Measurements from ENCODE around the gene SH3D19. TPM values are rescaled to one million over a fixed set of nuclear protein-coding genes. Genes with fewer than 3 reads are reported as not detected.

Gene SH3D19
- total RNA-seq, 1 experiment from 2014 or later: 29.7 TPM

- peak overlapping the region; percentile 68 to 90 for H3K4me3 Mint-ChIP-seq
- Histone ChIP-seq H2BK15ac (ENCODE audit: low read depth, low read length) (no peak overlapping the region), H3K23me2 (ENCODE audit: insufficient read length, low read depth, low read length, poor library complexity, severe bottlenecking) (peaks cover 7% of the 10 kb centered on the region), H2AK5ac (ENCODE audit: insufficient read length, low read length) (no peak overlapping the region), H3K56ac (ENCODE audit: insufficient read length, low read depth, low read length) (no peak overlapping the region), H3K23ac (ENCODE audit: insufficient read length, low read depth, low read length) (no peak overlapping the region), H2BK5ac (ENCODE audit: insufficient read length, low read length) (no peak overlapping the region), H4K20me1 (ENCODE audit: control insufficient read depth, insufficient read depth, insufficient read length) (no peaks in the 10 kb centered on the region), H3K9me3 (ENCODE audit: control insufficient read depth, low read depth, low read length) (no peaks in the 10 kb centered on the region), H3K79me2 (ENCODE audit: insufficient read depth, low read length) (peaks cover 29% of the 10 kb centered on the region), H4K8ac (replicated peaks; ENCODE audit: insufficient read length, low read depth, low read length) (no peak overlapping the region), H3K4me1 (ENCODE audit: insufficient read depth, low read length) (peaks cover 2% of the 10 kb centered on the region; the same call in 1 of the 2 replicates), H2BK120ac (ENCODE audit: low read depth, low read length, poor library complexity, severe bottlenecking) (no peak overlapping the region), H3K27ac (ENCODE audit: insufficient read length, low read depth, low read length) (no peak overlapping the region), H3K79me1 (ENCODE audit: insufficient read depth, low read depth, low read length, poor library complexity, severe bottlenecking) (no peaks in the 10 kb centered on the region), H3K4ac (ENCODE audit: low read depth, low read length) (no peak overlapping the region), H2AFZ (ENCODE audit: low read length) (no peak overlapping the region), H3K27me3 (ENCODE audit: insufficient read depth, low read length) (no peaks in the 10 kb centered on the region), H3K4me2 (ENCODE audit: insufficient read depth, insufficient read length, low read length) (peak overlapping the region; percentile 46), H3K9ac (ENCODE audit: extremely low read depth, insufficient read length, low read length) (peak overlapping the region; percentile 57), H2BK20ac (ENCODE audit: low read depth, low read length, poor library complexity, severe bottlenecking) (no peak overlapping the region), H2BK12ac (ENCODE audit: insufficient read length, low read depth, low read length) (no peak overlapping the region), H4K5ac (ENCODE audit: insufficient read length, low read depth, low read length) (no peak overlapping the region), H4K91ac (ENCODE audit: insufficient read length, low read depth, low read length) (no peak overlapping the region), H3K18ac (ENCODE audit: insufficient read length, low read depth, low read length) (no peak overlapping the region), H3K14ac (ENCODE audit: insufficient read depth, low read length) (no peak overlapping the region), H3T11ph (ENCODE audit: low read length) (no peak overlapping the region)
- no CpG with 5 or more reads among the region's 1 CpG for whole genome bisulfite sequencing (ENCODE audit: extremely low coverage, insufficient read length, low lambda C conversion rate)
- TF ChIP-seq CTCF (conservative IDR thresholded peaks at IDR 0.05): no peak
- no peaks in the 10 kb centered on the region; a peak in 1 of 5 replicates for H3K9me3 Mint-ChIP-seq
- peaks cover 36 to 38% of the 10 kb centered on the region in 2 experiments for H3K4me1 Mint-ChIP-seq
- H3K36me3 Mint-ChIP-seq (ENCODE audit: insufficient read depth in 1 of 3, low read depth in 3 of 3): peaks cover 0 to 4% (median 4%) of the 10 kb centered on the region in 3 experiments; a peak in 3 of 7 replicates
- no peak for DNase-seq
- H3K27ac Mint-ChIP-seq: peak overlapping the region in 1 of 3 experiments; percentile 6; a peak in 1 of 7 replicates
- peaks cover 2% of the 10 kb centered on the region for H3K27me3 Mint-ChIP-seq (ENCODE audit: low read depth)
Observed at GRCh38 chr4:151323667-151324066, 1.7 kb downstream of the SH3D19 start.

Measured in H9 (cell line).